Stimulated activated CD8-positive, alpha-beta memory T cell treated with anti-CD3 and anti-CD28 coated beads, Interleukin-15, amount 100 ng/mL, for 1 hour (primary cell): Measurements from ENCODE around the gene MARCHF6.
"Not testable (repeated sequence)": the region's sequence is repeated elsewhere in the genome, so short reads cannot be mapped to it uniquely, and the experiment has no call there.

Experiments
- DNase-seq: peaks from one replicate; pipeline ENCODE4 v3.0.0-alpha.2; 2020; ENCODE audit warnings: low read depth

MARCHF6 gene

DNA sequence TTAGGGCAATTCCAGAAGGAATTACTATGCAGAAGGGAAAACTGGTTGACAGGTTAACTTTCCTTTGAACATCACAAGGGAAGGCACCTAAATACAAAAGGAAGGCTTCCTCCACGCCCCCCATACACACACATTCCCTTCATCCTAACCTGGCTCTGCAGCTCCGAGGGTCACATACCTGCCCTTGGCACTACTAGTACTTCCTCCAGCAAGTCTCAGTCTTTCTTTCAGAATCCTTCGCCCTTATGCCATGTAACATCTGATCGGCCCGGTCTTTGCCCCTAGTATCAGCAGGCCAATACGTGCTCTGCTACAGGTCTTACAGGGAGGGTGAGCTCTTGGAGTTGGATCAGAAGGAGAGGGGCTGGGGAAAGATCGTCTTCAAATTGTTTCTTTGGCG, 1.6 kb upstream of the MARCHF6 start:
- no peak for DNase-seq

DNA sequence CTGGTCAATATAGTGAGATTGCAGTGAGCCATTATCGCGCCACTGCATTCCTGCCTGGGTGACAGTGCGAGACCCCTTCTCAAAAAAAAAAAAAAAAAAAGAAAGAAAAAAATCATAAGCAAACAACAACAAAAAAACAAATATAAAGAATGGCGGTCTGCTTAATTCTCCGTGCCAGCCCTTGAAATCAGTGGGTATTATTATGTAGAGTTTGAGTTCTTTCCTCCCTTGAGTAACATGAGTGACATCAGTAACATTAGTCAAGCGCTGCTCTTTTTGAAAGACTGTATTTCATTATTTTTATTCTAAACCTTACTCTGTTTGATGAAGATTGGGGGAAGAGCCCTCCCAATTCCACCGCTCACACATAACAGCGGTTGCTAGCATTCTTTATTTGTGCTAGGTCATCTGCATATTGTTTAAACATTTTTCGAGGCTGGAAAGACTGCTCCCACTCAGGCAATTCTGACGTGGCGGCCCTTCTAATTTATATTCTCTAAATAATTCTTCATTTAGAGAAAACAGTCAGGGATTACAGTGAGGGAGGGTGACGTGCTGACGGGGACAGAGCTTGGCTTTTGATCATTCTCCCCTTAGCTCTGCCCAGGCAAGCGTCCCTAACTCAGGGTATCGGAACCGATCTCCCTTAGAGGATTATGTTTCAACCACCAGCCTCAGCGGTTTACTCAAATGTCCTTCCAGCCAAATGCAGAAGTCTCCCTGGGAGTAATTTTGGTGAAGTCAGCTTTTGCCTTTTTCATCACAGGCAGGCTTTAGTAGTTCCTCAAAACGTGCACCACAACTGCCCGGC, 860 bp upstream of the MARCHF6 start:
- no peak for DNase-seq

DNA sequence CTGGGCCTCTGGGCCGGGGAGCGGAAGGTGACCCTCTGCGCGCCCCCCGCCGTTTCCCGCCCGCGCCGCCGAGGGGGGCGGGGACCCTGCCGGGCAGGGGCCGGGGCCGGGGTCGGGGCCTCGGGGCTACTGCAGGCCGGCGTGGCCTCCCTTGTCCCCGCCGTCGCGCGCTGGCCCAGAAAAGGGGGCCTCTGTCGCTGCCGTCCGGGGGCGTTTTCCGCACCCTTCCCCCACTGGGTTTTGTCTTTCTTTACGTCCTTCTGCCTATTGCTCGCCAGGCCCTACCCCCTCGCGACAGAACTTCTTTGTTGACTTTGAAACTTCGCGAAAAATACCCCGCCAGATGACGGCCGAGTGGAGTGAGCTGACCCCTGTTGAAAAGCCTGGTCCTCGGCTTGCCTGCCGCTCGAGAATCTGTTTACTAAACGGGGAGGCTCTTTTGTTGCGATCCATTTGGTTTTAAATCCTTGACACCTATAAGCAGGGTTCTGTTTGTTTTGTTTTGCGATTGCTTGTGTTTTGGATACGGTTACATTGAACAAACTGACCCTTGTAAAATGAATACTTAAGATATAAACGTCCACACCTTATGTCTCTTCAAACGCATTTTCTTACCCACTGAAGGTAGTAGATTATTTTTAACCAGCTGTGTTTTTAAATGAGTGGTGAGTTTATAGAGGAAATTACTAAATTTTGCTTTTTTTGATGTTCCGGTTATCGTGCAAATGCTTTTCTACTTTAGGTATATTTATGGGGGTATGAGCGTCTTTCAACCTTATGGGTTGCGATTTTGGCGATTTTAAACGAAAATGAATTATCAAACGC, 765 bp downstream of the MARCHF6 start:
- peak; percentile 6 for DNase-seq

DNA sequence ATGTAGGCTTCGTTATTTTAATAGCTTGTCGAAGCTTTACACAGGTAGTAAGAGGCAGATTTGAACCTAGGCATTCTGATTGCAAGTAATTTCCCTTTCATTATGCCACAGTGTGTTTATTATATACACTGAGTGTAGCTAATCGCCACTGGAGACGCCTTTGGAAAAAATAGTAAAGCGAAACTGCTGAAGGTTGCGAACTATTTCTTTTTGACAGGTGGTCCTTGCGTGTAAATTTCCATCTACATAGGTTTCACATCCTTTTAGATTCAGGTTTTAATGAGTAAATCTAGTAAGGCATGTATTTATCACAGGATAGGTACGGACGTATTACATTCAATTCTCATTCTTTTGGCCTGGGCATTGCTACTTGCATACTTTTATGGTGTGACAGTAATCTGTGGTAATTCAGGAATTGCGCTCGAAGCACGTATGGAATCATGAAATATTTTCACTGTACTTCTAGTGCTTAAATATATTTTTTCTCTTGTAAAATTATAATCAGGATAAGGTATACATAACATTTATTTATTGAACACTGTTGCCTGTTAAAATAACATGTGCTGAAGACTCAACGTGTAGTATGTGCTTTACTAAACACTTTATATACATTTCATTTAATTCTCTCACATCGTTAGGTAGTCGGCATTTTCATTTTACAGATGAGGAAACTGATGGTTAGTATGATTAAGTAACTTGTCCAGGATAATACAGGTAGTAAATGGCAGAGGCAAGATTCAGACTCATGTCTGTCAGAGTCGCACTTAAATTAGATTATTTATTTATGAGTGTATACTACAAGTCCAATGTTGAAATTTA, 1.8 kb downstream of the MARCHF6 start:
- DNase-seq = no peak

DNA sequence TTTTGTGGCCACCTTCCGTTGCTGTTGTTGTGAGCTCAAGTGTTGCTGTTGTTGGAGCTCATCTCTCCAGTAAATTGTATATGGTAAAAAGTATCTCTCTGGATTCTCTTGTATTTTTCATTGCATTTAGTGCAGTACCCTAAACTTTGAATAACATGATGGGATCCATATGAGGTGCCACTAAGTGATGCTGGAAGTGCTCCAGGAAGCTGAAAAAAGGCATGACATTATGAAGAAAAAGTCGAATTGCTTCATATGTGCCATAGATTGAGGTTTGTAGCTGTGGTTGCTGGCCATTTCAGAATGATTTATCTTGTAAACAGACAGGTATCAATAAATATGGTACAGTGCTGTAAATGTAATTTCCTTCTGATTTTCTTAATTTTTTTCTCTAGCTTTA, 5.5 kb downstream of the MARCHF6 start:
- no peak for DNase-seq

DNA sequence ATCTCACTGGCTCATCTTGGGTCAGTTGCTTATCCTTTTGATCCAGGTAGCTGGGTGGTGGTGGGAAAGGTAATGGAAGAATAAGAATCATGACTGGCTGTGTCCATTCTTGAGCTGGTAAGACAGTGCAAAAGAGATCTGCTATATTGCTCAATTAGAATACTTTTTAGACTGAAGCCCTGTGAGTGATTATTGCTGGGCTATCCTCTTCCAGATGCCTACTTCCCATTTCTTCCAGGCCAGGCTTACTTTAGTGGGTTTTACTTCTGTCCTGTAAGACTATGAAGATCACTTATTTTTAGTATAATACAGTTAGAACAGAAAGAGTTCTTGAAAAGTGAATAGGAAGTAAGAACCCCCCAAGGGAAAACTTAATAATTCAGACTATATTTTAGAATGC, 7.2 kb downstream of the MARCHF6 start:
- no peak for DNase-seq

DNA sequence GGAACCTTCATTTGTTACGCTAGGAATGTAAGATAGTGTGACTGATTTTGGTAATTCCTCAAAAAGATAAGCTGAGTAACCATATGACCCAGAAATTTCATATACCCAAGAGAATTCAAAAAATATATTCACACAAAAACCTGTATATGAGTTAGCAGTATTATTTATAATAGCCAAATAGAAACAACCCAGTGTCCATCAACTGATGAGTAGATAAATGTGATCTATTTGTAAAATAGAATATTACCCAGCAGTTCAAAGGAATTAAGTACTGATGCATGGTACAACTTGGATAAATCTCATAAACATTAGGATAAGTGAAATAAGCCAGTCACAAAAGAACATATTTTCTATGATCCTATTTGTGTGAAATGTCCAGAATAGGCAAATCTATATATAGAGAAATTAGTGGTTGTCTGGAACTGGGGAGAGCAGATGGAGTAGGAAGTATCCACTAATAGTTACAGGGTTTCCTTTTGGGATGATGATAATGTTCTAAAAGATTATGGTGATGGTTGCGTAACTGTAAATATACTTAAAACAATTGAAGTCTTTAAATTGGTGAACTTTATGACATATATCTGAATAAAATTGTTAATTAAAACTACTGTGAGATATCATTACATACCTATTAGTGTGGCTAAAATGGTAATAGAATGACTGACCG, 10.2 kb downstream of the MARCHF6 start:
- no peak for DNase-seq

DNA sequence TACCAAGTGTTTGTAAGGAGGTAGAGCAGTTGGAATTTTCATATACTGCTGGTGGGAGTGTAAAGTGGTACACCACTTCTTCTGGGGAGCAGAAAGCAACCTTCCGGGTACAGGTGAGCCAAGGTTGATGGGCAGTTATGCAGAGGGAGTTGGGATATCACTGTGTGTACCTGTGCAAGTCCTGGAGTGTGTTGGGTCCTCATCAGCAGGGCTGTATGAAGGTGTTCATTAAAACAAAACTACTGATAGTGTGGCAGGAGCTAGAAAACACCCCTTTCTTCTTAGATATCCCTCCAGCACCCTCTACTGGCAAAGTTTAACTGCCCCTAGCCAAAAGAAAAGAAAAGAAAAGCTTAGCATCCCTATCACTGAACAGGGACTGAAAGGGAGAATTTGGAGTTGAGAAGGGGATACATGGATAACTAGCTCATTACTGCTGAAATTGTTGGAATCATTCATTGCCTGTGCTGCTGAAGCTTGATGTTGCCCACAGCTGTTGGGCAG, 10.7 kb downstream of the MARCHF6 start:
- no peak for DNase-seq

DNA sequence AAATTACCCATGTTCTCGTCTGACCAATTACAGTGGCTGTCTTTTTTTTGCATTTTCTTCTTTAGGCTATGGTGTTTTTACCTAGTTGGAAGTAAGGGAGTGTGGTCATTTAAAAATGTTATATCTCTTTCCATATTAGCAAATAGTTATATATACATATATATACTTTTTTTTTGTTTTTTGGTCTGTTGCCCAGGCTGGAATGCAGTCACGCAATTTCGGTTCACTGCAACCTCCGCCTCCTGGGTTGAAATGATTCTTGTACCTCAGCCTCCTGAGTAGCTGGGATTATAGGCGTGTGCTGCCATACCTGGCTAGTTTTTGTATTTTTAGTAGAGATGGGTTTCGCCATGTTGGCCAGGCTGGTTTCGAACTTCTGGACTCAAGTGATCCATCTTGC, 12.3 kb downstream of the MARCHF6 start:
- DNase-seq = no peak

DNA sequence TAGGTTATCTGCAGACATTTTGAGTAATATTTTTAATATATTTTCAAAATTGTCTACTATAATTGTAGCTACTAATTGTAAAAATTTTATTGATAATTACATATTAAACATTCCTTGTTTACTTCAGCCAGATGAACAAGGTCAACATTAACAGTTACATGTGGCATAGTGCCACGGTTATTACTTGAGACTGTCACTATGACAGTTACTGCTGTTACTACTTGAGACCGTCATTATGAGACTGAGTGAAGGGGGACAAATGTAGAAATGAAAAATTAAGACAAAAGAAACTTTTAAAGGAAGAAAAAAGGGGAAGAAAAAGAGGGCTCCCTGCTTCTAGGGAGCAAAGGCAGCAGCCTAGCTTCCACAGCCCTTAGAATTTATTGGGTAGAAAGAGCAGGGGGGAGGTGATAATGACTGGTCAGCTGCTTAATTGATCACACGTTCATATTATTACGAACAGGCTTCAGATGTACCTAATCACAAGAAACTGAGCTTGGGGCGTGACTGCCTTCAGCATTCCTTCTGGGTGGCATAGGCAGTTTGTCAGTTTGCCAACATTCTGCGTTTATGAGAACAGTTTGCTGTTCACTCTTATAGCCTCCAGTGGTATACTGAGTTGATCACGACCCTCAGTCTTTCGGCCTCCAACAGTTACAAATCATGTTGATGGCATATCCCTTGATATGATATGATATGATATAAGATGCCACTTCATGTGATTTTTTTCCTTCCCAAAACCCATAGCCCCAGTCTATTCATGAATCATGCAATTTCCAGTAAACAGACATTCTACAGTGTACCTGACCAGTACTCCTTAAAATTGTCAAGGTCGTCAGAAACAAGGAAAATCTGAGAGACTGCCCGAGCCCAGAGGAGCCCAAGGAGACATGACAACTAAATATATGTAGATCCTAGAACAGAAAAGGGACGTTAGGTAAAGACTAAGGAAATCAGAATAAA, 13.1 kb downstream of the MARCHF6 start:
- no peak for DNase-seq

DNA sequence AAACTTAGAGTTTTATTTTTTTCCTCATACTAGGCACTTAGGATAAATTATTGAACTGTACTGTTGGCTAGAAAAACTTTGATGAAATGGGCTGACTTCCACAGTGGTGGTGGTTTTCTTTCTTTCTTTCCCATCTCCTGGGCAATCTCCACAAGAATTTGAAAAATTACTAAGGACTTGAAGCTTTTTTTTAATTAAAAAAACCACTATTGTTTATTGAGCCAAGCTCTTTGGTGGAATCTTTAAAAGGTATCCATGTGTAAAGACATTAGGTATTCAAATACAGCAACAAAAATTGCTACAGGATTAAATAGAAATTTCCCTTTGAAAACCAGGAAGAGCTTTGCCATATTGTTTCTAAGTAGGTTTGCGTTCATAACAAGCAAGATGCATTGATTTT, 14.1 kb downstream of the MARCHF6 start:
- no peak for DNase-seq

DNA sequence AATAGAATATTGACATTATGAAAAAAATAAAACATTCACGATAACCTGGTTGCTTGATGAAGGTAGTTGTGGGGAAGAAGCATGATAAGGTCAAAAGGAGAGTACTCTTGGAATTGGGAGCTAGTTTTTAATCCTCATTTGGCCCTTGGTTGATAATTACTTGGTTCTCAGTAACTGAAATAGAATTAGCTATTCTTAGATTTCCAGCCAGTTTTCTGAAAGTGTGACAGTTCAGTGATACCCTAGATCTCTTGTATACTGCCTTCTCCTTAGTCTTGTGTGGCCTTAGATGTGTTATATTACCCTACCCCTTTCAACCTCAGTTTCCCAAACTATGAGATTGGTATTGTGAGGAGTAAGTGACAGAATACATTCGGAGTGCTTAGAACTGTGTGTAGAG, 17.4 kb downstream of the MARCHF6 start:
- DNase-seq = no peak

DNA sequence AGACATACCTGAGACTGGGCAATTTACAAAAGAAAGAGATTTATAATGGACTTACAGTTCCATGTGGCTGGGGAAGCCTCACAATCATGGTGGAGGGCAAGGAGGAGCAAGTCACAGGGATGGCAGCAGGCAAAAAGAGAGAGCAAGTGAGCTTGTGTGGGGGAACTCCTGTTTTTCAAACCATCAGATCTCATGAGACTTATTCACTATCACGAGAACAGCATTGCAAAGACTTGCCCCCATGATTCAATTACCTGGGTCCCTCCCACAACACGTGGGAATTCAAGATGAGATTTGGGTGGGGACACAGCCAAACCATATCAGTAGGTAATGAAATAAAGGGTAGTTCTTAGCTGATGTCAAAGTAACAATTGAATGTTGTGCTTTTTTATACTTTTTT, 17.9 kb downstream of the MARCHF6 start:
- DNase-seq = not testable (repeated sequence)

DNA sequence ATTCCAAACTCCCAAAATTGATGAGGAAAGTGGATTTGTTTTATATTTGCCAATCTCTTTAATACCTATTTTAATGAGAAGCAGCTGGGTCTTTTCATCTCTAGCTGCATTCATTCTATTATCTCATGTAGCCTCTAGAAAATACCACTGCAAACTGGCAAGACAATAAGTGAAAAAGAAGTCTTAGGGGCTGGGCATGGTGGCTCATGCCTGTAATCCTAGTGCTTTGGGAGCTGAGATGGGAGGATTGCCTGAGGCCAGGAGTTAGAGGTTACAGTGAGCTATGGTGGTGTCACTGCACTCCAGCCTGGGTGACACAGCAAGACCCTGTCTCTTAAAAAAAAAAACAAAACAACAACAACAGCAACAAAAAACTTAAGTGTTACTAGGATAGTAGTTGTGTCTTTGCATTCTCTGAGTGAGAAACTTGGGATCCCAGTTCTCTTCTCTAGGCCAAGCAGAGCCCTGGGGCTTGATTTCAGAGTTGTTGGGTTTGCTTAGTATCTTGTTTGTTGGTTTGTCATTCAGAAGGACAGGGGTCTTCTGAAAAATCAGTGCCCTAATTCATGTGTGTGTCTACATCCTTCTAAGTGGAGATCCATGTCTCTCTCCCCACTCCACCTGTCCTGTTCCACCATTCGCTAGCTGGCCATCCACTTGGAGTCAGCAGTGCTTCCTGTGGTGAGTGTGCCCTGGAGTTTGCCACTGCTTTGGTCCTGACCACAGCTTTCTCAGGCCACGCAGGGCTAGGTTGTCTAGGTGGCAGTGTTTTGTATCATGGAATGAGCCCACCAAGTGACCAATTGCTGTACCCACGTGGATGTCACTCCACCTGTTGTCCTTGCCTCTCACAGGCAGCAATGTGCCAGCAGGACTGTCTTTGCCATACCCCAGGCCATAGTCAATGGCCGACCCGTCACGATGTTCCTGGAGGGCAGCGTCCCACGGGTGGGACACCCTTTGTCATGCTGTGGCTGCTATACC, 19.5 kb downstream of the MARCHF6 start:
- DNase-seq = no peak

DNA sequence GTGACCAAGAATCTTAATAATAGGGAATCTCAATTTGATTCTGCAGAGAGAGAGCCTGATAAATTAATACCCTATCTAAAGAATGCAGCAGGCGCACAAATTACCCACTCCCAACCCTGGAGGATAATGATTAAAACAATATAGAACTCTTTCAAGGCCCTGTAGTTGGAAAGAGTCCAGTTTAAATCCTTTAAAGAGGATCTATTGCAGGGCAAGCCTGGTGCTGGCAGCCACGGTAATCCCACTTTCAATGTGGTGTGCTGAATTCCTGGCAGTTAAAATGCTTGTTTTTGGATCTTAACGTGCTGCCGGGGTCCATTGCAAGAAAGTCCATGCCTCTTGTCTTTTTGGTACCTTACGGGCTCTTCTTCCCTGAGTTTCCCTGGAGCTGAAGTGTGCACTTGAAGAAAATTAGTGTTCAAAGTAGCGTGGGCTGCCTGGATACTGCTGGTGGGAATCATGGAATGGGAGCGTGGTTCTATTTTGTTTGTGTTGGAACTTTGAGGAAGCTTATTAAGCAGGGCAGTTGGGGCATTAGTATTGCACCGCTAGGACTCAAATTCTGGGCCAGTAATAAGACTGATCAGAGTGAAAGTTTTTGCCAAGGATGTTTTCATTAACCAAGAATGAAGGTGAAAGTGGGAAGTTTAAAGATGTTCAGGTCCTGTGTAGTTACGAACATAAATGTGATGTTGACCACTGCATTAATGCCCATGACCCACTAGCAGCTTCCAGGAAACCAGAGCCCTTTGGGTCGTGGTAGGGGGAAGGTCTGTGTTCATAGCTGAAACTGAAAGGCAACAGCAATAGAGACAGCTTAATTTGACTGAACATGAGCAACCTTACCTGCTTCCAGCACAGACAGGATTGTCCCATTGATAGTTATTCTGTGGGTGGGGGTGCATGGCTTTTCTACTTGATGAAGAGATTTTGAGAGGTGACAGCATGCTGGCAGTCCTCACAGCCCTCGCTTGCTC, 20.8 kb downstream of the MARCHF6 start:
- DNase-seq = no peak

DNA sequence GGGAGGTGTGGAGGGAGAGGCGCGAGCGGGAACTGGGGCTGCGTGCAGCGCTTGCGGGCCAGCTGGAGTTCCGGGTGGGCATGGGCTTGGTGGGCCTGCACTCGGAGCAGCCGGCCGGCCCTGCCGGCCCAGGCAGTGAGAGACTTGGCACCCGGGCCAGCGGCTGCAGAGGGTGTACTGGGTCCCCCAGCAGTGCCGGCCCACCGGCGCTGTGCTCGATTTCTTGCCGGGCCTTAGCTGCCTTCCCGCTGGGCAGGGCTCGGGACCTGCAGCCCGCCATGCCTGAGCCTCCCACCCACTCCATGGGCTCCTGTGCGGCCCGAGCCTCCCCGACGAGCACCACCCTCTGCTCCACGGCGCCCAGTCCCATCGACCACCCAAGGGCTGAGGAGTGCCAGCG, 21.7 kb downstream of the MARCHF6 start:
- not testable (repeated sequence) for DNase-seq

DNA sequence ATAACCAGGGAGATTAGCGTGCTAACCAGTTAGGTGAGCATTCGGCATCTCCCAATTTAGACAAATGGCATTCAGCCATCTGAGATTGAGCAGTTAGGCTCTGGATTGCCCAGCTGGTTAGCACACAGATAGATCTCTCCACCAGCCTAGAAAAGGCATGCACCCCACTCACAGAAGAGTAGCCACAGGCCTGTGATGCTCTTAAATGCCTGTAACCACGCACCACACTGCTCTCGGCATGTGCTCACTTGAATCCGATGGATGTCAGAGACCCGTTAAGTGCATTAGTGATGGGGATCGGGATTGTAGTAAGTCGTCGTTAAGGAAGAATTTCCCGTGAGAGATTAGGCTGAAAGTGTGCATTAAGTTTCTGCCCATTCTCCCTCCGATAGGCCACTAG, 23.0 kb downstream of the MARCHF6 start:
- no peak for DNase-seq

DNA sequence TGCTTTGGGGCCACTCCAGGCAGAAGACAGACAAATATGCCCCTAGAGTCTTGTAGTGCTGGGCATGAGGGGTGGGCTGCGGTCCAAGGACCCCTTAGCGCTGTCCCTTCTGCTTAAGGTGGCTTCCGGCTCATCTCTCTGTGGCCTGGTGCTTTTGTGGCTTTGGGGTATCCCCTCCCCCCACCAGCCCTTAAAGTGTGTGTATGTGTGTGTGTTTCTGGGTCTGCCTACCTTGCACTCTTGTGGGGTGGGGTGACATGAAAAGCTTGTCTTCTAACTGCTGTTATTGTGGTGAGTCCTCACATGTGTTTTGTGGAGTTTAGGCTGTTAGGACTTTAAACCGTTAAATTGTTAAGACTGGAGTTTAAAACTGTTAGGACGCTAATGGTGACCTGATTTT, 23.6 kb downstream of the MARCHF6 start:
- no peak for DNase-seq
